ENCODE results near the gene CDT1. TPM values are rescaled to one million over a fixed set of nuclear protein-coding genes. Genes with fewer than 3 reads are reported as not detected.

Gene CDT1
- total RNA-seq, 1 experiment from 2014 or later, result 74.1 TPM

DNA sequence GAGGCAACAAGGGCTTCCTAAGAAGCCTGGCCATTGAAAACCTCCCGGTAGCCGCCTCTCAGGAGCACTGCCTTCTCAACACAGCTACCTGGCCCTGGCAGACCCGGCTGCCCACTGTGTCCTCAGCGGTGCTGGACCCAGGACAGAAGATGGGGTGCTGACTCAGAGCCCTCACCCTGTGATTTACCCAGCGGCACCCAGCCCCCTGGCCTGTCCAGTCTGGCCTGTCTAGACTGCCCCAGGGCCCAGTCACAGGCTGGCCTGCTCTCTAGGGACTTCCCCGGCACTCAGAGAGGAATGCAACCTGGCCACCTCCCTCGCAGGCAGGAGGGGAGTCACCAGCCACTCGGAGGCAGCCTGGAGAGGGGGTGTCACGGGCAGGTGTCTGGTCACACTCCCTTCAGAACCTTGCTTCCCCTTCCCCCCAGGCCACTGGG is 38.7 kb upstream of the CDT1 start:
- H3K9me3 Mint-ChIP-seq, result no peaks in the 10 kb centered on the region
- H2BK20ac ChIP-seq (ENCODE audit: low read depth, low read length, poor library complexity, severe bottlenecking), result no peak overlapping the region
- H3K79me2 ChIP-seq (ENCODE audit: insufficient read depth, low read length), result no peaks in the 10 kb centered on the region; the same call in 1 of the 2 replicates
- H3K4me3 Mint-ChIP-seq, result no peak overlapping the region
- H3K4me1 Mint-ChIP-seq, result peaks cover 25 to 54% of the 10 kb centered on the region in 2 experiments
- no CpG with 5 or more reads among the region's 9 CpGs for WGBS (ENCODE audit: extremely low coverage, insufficient read length, low lambda C conversion rate)
- H3K27me3 ChIP-seq (ENCODE audit: insufficient read depth, low read length), result no peaks in the 10 kb centered on the region
- H3K27me3 Mint-ChIP-seq (ENCODE audit: low read depth), result no peaks in the 10 kb centered on the region
- H3K14ac ChIP-seq (ENCODE audit: insufficient read depth, low read length), result no peak overlapping the region
- H2BK5ac ChIP-seq (ENCODE audit: insufficient read length, low read length), result no peak overlapping the region
- H3K4me2 ChIP-seq (ENCODE audit: insufficient read depth, insufficient read length, low read length), result no peak overlapping the region
- H3K9ac ChIP-seq (ENCODE audit: extremely low read depth, insufficient read length, low read length), result no peak overlapping the region
- H3K56ac ChIP-seq (ENCODE audit: insufficient read length, low read depth, low read length), result no peak overlapping the region
- H3K4me1 ChIP-seq (ENCODE audit: insufficient read depth, low read length), result peaks cover 8% of the 10 kb centered on the region; the same call in 1 of the 2 replicates
- no peak overlapping the region for H2AFZ ChIP-seq (ENCODE audit: low read length)
- H2BK12ac ChIP-seq (ENCODE audit: insufficient read length, low read depth, low read length), result no peak overlapping the region
- H4K91ac ChIP-seq (ENCODE audit: insufficient read length, low read depth, low read length), result no peak overlapping the region
- no peak overlapping the region for H3K4ac ChIP-seq (ENCODE audit: low read depth, low read length)
- H4K20me1 ChIP-seq (ENCODE audit: control insufficient read depth, insufficient read depth, insufficient read length), result no peaks in the 10 kb centered on the region
- no peak overlapping the region for H2AK5ac ChIP-seq (ENCODE audit: insufficient read length, low read length)
- peaks cover 3% of the 10 kb centered on the region for H3K79me1 ChIP-seq (ENCODE audit: insufficient read depth, low read depth, low read length, poor library complexity, severe bottlenecking)
- no peak overlapping the region for H4K8ac ChIP-seq (replicated peaks; ENCODE audit: insufficient read length, low read depth, low read length)
- H3K18ac ChIP-seq (ENCODE audit: insufficient read length, low read depth, low read length), result no peak overlapping the region
- no peak overlapping the region for H3K27ac ChIP-seq (ENCODE audit: insufficient read length, low read depth, low read length)
- H4K5ac ChIP-seq (ENCODE audit: insufficient read length, low read depth, low read length), result no peak overlapping the region
- no peaks in the 10 kb centered on the region for H3K23me2 ChIP-seq (ENCODE audit: insufficient read length, low read depth, low read length, poor library complexity, severe bottlenecking)
- H2BK120ac ChIP-seq (ENCODE audit: low read depth, low read length, poor library complexity, severe bottlenecking), result no peak overlapping the region
- H3K23ac ChIP-seq (ENCODE audit: insufficient read length, low read depth, low read length), result no peak overlapping the region
- H3T11ph ChIP-seq (ENCODE audit: low read length), result no peak overlapping the region
- H3K36me3 Mint-ChIP-seq (ENCODE audit: insufficient read depth in 1 of 3, low read depth in 3 of 3), result no peaks in the 10 kb centered on the region
- no peak for DNase-seq
- H2BK15ac ChIP-seq (ENCODE audit: low read depth, low read length), result no peak overlapping the region
- no peaks in the 10 kb centered on the region for H3K9me3 ChIP-seq (ENCODE audit: control insufficient read depth, low read depth, low read length)
- no peak for TF ChIP-seq CTCF (conservative IDR thresholded peaks at IDR 0.05)
- H3K27ac Mint-ChIP-seq, result no peak overlapping the region

All from H9 (cell line).